K562 (cell line): ENCODE data around the gene AGL. TPM values are rescaled to one million over a fixed set of nuclear protein-coding genes. Genes with fewer than 3 reads are reported as not detected.

Source experiments
- ARHGAP35 ChIP-seq: fragments of 450-650 bp; IDR thresholded peaks from 2 replicates; pipeline ENCODE4 v1.6.1; 2018; ENCODE audit not compliant: partially characterized antibody
- ARID3B ChIP-seq: fragments of 250-450 bp; sonication (Bioruptor Pico); IDR thresholded peaks from 2 replicates; pipeline ENCODE4 v1.4.0; 2020; ENCODE audit warnings: borderline replicate concordance
- ETV1 ChIP-seq: fragments of 450-650 bp; conservative IDR thresholded peaks from 2 replicates; pipeline ENCODE4 v1.6.1; 2016; ENCODE audit warnings: missing genetic modification characterization, control low read depth, low read depth, missing compliant biosample characterization
- HMGN3 ChIP-seq: IDR thresholded peaks from 2 replicates; pipeline ENCODE4 v1.6.1; 2011; ENCODE audit warnings: borderline replicate concordance, low read depth, mild to moderate bottlenecking, mixed read lengths, low read length; ENCODE audit not compliant: insufficient read length; ENCODE audit errors: extremely low read depth
- MECOM ChIP-seq: fragments of 250-450 bp; sonication (Bioruptor Pico); IDR thresholded peaks from 2 replicates; pipeline ENCODE4 v1.8.0; 2022; ENCODE audit warnings: inconsistent platforms
- MTA1 ChIP-seq: fragments of 450-650 bp; IDR thresholded peaks from 2 replicates; pipeline ENCODE4 v1.6.1; 2017; ENCODE audit warnings: borderline replicate concordance
- PHF8 ChIP-seq: fragments of 200-600 bp; sonication (generic); IDR thresholded peaks from 2 replicates; pipeline ENCODE4 v1.6.1; 2012; ENCODE audit warnings: mixed run types, mild to moderate bottlenecking, inconsistent platforms, low read length, moderate library complexity, borderline replicate concordance
- RBBP5 ChIP-seq: fragments of 200-600 bp; sonication (generic); IDR thresholded peaks from 2 replicates; pipeline ENCODE4 v1.6.1; 2012; ENCODE audit warnings: borderline replicate concordance, mild to moderate bottlenecking, low read length, control low read depth, inconsistent platforms; ENCODE audit not compliant: insufficient read depth, poor library complexity, severe bottlenecking
- RBM25 ChIP-seq: fragments of 200-400 bp; formaldehyde crosslinking; IDR thresholded peaks from 2 replicates; pipeline ENCODE4 v1.6.1; 2018; ENCODE audit warnings: low read length, low read depth, moderate library complexity; ENCODE audit not compliant: severe bottlenecking
- SP1 ChIP-seq: sonication (generic); formaldehyde crosslinking; IDR thresholded peaks from 2 replicates; pipeline ENCODE4 v1.8.1; 2022; ENCODE audit warnings: mild to moderate bottlenecking, missing genetic modification reagents
- ZNF146 ChIP-seq: IDR thresholded peaks from one replicate; pipeline ENCODE4 v1.6.1; 2018; ENCODE audit warnings: missing compliant biosample characterization; ENCODE audit not compliant: unreplicated experiment
- polyA plus RNA-seq, 8 experiments: library from polyadenylated mRNA; depleted of rRNA in 4 of 8; stranded (reverse) in 5 of 8; unstranded in 3 of 8; fragments of >200 nt; fragmentation: Nextera tagmentation in 2 of 8; fragmentation: Illumina TruSeq in 1 of 8; extraction: Ambion mirVana in 2 of 8; extraction: Trizol in 1 of 8; gene quantifications; 2 replicates each; pipeline versions ENCODE4 v1.2.1 to v1.2.3, GENCODE V29; 2011 to 2014; ENCODE audit warnings: inconsistent platforms in 1 of 8, missing spikeins in 1 of 8
- total RNA-seq, 7 experiments: library from RNA; depleted of rRNA in 6 of 7; stranded (reverse); fragments of >200 nt in 6 of 7; fragmentation: Illumina TruSeq in 2 of 7; extraction: Trizol in 2 of 7; gene quantifications; 2 replicates each; pipeline versions ENCODE4 v1.2.1 to v1.2.3, GENCODE V29; 2011 to 2021; ENCODE audit warnings: low replicate concordance in 1 of 7
- TF ChIP-seq, protein P1 (sequence below): sonication (generic); formaldehyde crosslinking; IDR thresholded peaks from 2 replicates; pipeline ENCODE4 v1.4.0; 2020; ENCODE audit warnings: mild to moderate bottlenecking, missing genetic modification reagents
- TF ChIP-seq, protein P2 (sequence below): fragments of 450-650 bp; IDR thresholded peaks from 2 replicates; pipeline ENCODE4 v1.6.1; 2016; ENCODE audit warnings: low read depth, mild to moderate bottlenecking, moderate library complexity
- TF ChIP-seq, protein P3 (sequence below), 2 experiments: fragments of 450-650 bp; formaldehyde crosslinking in 1 of 2; IDR thresholded peaks; 2 replicates each; pipeline versions ENCODE4 v1.4.0 to v1.6.1; 2014 to 2020; ENCODE audit warnings: mild to moderate bottlenecking in 2 of 2, borderline replicate concordance in 1 of 2, low read depth in 1 of 2

AGL gene
- total and polyA plus RNA-seq, 9 of the 15 experiments (the other 6 are each of a cell fraction or from before 2014, with no cell fraction given), result 6.3 to 20.4 (median 12.4) TPM

DNA sequence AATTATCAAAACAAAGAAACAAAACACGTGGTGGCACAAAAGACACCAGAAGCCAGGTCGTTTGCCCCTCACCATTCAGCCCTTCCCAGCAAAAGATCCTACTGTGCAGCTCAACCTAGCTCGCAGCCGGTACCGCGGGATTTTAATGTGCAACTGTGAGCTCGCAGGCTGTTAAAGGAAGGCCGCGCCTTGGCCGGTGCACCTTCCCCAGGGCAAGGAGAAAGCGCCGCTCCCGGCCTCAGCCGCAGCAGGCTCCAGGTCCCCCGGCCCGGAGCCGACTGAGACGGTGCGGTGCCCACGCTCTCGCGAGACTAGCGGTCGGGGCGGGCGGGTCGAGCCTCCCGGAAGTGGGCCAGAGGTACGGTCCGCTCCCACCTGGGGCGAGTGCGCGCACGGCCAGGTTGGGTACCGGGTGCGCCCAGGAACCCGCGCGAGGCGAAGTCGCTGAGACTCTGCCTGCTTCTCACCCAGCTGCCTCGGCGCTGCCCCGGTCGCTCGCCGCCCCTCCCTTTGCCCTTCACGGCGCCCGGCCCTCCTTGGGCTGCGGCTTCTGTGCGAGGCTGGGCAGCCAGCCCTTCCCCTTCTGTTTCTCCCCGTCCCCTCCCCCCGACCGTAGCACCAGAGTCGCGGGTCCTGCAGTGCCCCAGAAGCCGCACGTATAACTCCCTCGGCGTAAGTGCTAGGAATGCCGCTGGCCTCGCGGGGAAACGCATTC, at the start of gene AGL (continued):
- TF ChIP-seq MTA1, result no peak
- TF ChIP-seq PHF8, result peak; percentile 95
- peak; percentile 68 for TF ChIP-seq SP1
- peak; percentile 75 for TF ChIP-seq ETV1
- TF ChIP-seq, protein P1, sequence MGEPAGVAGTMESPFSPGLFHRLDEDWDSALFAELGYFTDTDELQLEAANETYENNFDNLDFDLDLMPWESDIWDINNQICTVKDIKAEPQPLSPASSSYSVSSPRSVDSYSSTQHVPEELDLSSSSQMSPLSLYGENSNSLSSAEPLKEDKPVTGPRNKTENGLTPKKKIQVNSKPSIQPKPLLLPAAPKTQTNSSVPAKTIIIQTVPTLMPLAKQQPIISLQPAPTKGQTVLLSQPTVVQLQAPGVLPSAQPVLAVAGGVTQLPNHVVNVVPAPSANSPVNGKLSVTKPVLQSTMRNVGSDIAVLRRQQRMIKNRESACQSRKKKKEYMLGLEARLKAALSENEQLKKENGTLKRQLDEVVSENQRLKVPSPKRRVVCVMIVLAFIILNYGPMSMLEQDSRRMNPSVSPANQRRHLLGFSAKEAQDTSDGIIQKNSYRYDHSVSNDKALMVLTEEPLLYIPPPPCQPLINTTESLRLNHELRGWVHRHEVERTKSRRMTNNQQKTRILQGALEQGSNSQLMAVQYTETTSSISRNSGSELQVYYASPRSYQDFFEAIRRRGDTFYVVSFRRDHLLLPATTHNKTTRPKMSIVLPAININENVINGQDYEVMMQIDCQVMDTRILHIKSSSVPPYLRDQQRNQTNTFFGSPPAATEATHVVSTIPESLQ (CRISPR knock-in tag), result peak; percentile 61; the same call in 1 of the 2 replicates
- TF ChIP-seq MECOM (CRISPR knock-in tag), result no peak
- peak; percentile 99 for TF ChIP-seq RBM25
- TF ChIP-seq, protein P2, sequence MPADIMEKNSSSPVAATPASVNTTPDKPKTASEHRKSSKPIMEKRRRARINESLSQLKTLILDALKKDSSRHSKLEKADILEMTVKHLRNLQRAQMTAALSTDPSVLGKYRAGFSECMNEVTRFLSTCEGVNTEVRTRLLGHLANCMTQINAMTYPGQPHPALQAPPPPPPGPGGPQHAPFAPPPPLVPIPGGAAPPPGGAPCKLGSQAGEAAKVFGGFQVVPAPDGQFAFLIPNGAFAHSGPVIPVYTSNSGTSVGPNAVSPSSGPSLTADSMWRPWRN, result no peak
- peak; percentile 69 for TF ChIP-seq HMGN3
- TF ChIP-seq, protein P3, sequence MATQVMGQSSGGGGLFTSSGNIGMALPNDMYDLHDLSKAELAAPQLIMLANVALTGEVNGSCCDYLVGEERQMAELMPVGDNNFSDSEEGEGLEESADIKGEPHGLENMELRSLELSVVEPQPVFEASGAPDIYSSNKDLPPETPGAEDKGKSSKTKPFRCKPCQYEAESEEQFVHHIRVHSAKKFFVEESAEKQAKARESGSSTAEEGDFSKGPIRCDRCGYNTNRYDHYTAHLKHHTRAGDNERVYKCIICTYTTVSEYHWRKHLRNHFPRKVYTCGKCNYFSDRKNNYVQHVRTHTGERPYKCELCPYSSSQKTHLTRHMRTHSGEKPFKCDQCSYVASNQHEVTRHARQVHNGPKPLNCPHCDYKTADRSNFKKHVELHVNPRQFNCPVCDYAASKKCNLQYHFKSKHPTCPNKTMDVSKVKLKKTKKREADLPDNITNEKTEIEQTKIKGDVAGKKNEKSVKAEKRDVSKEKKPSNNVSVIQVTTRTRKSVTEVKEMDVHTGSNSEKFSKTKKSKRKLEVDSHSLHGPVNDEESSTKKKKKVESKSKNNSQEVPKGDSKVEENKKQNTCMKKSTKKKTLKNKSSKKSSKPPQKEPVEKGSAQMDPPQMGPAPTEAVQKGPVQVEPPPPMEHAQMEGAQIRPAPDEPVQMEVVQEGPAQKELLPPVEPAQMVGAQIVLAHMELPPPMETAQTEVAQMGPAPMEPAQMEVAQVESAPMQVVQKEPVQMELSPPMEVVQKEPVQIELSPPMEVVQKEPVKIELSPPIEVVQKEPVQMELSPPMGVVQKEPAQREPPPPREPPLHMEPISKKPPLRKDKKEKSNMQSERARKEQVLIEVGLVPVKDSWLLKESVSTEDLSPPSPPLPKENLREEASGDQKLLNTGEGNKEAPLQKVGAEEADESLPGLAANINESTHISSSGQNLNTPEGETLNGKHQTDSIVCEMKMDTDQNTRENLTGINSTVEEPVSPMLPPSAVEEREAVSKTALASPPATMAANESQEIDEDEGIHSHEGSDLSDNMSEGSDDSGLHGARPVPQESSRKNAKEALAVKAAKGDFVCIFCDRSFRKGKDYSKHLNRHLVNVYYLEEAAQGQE (IDR thresholded peaks at IDR 0.05; ENCODE audit: borderline replicate concordance), result no peak
- TF ChIP-seq, protein P3 (CRISPR knock-in tag; IDR thresholded peaks at IDR 0.05; ENCODE audit: low read depth), result peak; percentile 61; the same call in 1 of the 2 replicates
- TF ChIP-seq ARHGAP35, result peak; percentile 85
- TF ChIP-seq ZNF146 (CRISPR knock-in tag), result no peak
- TF ChIP-seq ARID3B (CRISPR knock-in tag), result no peak
- TF ChIP-seq RBBP5, result peak; percentile 100
